ENCODE results near the gene POLR1E. TPM values are rescaled to one million over a fixed set of nuclear protein-coding genes. Genes with fewer than 3 reads are reported as not detected.
"Not testable (repeated sequence)": the region's sequence is repeated elsewhere in the genome, so short reads cannot be mapped to it uniquely, and the experiment has no call there.

The POLR1E gene
- polyA plus RNA-seq, 1 donor (not counting 4 experiments of a cell fraction or from before 2014, with no cell fraction given): 44.4 TPM

DNA sequence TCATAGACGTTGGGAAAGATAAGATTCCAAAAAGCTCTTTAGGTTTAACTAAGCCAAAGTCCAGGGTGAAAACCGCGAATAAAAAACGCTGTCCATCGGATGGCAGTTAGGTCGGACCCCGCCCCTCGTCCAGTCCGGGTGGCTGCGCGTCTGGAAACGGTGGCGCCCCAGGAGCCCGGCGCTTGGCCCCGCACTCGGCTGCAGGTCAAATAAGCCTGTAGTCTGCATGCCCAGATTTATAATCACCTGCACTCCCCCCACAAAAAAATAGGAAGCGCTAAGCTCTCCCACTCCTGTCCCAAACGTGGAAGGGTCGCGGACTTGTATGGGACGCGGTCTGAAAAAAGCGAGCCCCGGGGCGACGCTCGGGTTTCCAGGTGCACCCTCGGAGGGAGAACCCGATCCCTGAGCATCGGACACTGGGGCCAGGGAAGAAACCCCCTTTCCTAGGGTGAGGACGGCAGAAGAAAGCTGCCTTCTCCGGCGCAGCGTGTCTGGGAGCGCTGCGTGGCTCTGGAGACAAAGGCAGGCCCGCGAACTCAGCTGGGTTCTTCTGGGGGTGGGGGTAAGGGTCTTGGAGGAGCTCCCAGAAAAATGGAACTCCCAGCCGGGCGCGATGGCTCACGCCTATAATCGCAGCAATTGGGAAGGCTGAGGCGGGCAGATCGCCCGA lies 19.6 kb upstream of the POLR1E start:
- dilution Hi-C loops (cut with MboI; ENCODE audit: extremely low pct_ligation_motif_present, low sequenced_read_pairs): no loop called here
- Histone ChIP-seq H2AFZ (ENCODE audit: control insufficient read depth, low read length) (peak overlapping the region; percentile 82), H3K4me3 (ENCODE audit: control insufficient read depth in 2 of 3, extremely low read depth in 1 of 3, insufficient read depth in 2 of 3, low read depth in 1 of 3, low read length in 3 of 3) (peak overlapping the region; percentile 82 to 84 (median 84)), H4K20me1 (ENCODE audit: control insufficient read depth, extremely low read depth, insufficient read depth, low read length) (no peaks in the 10 kb centered on the region), H3K4me2 (ENCODE audit: control insufficient read depth, extremely low read depth, insufficient read depth, low read depth, low read length) (peak overlapping the region; percentile 70), H3K9me3 (ENCODE audit: control insufficient read depth, low read depth, low read length) (no peaks in the 10 kb centered on the region), H3K9ac (ENCODE audit: control insufficient read depth, extremely low read depth, insufficient read depth, low read length) (peak overlapping the region; percentile 93), H3K79me2 (ENCODE audit: control insufficient read depth, insufficient read depth, low read length) (peaks cover 32% of the 10 kb centered on the region), H3K4me1 (ENCODE audit: control insufficient read depth, extremely low read depth, insufficient read depth, low read length) (peaks cover 26% of the 10 kb centered on the region), H3K36me3 (ENCODE audit: control insufficient read depth in 2 of 2, extremely low read depth in 1 of 2, insufficient read depth in 2 of 2, low read length in 2 of 2) (no peaks in the 10 kb centered on the region), H3K9me1 (ENCODE audit: control insufficient read depth, extremely low read depth, insufficient read depth, low read length) (no peaks in the 10 kb centered on the region), H3K27ac (ENCODE audit: control insufficient read depth, insufficient read depth, low read length) (peak overlapping the region; percentile 95), H3K27me3 (ENCODE audit: control insufficient read depth, extremely low read depth, insufficient read depth, low read length) (no peaks in the 10 kb centered on the region)
- DNase-seq (ENCODE audit: low read depth, low spot score) (no peak), FAIRE-seq (no peak)
- TF ChIP-seq, protein P1, sequence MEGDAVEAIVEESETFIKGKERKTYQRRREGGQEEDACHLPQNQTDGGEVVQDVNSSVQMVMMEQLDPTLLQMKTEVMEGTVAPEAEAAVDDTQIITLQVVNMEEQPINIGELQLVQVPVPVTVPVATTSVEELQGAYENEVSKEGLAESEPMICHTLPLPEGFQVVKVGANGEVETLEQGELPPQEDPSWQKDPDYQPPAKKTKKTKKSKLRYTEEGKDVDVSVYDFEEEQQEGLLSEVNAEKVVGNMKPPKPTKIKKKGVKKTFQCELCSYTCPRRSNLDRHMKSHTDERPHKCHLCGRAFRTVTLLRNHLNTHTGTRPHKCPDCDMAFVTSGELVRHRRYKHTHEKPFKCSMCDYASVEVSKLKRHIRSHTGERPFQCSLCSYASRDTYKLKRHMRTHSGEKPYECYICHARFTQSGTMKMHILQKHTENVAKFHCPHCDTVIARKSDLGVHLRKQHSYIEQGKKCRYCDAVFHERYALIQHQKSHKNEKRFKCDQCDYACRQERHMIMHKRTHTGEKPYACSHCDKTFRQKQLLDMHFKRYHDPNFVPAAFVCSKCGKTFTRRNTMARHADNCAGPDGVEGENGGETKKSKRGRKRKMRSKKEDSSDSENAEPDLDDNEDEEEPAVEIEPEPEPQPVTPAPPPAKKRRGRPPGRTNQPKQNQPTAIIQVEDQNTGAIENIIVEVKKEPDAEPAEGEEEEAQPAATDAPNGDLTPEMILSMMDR (optimal IDR thresholded peaks at IDR 0.05 in 1 of 3, IDR thresholded peaks at IDR 0.05 in 1 of 3, conservative IDR thresholded peaks at IDR 0.05 in 1 of 3; ENCODE audit: extremely low read depth in 1 of 3, insufficient read depth in 2 of 3, low read length in 3 of 3): no peak
- no peak for TF ChIP-seq EZH2 (IDR thresholded peaks at IDR 0.05; ENCODE audit: low read length)

DNA sequence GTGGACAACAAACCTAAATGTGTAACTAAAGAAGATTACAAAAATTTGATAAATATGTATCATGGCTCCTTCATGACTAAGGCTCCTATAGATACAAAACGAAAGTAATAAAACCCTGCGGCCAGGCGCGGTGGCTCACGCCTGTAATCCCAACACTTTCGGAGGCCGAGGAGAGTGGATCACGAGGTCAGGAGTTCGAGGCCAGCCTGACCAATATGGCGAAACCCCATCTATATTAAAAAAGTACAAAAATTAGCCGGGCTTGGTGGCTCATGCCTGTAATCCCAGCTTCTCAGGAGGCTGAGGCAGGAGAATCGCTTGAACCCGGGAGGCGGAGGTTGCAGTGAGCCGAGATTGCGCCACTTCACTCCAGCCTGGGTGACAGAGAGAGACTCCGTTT lies 18.2 kb upstream of the POLR1E start:
- DNase-seq (ENCODE audit: low read depth, low spot score); H3K9me1 ChIP-seq (ENCODE audit: control insufficient read depth, extremely low read depth, insufficient read depth, low read length); H4K20me1 ChIP-seq (ENCODE audit: control insufficient read depth, extremely low read depth, insufficient read depth, low read length); H3K4me3 ChIP-seq (ENCODE audit: control insufficient read depth in 2 of 3, extremely low read depth in 1 of 3, insufficient read depth in 2 of 3, low read depth in 1 of 3, low read length in 3 of 3); dilution Hi-C loops (cut with MboI; ENCODE audit: extremely low pct_ligation_motif_present, low sequenced_read_pairs); H3K4me2 ChIP-seq (ENCODE audit: control insufficient read depth, extremely low read depth, insufficient read depth, low read depth, low read length); H3K36me3 ChIP-seq (ENCODE audit: control insufficient read depth in 2 of 2, extremely low read depth in 1 of 2, insufficient read depth in 2 of 2, low read length in 2 of 2); H2AFZ ChIP-seq (ENCODE audit: control insufficient read depth, low read length); H3K27ac ChIP-seq (ENCODE audit: control insufficient read depth, insufficient read depth, low read length); H3K9me3 ChIP-seq (ENCODE audit: control insufficient read depth, low read depth, low read length); FAIRE-seq; H3K27me3 ChIP-seq (ENCODE audit: control insufficient read depth, extremely low read depth, insufficient read depth, low read length); H3K9ac ChIP-seq (ENCODE audit: control insufficient read depth, extremely low read depth, insufficient read depth, low read length): not testable (repeated sequence)
- H3K4me1 ChIP-seq (ENCODE audit: control insufficient read depth, extremely low read depth, insufficient read depth, low read length): peaks cover 35% of the 10 kb centered on the region
- H3K79me2 ChIP-seq (ENCODE audit: control insufficient read depth, insufficient read depth, low read length): peaks cover 19% of the 10 kb centered on the region

DNA sequence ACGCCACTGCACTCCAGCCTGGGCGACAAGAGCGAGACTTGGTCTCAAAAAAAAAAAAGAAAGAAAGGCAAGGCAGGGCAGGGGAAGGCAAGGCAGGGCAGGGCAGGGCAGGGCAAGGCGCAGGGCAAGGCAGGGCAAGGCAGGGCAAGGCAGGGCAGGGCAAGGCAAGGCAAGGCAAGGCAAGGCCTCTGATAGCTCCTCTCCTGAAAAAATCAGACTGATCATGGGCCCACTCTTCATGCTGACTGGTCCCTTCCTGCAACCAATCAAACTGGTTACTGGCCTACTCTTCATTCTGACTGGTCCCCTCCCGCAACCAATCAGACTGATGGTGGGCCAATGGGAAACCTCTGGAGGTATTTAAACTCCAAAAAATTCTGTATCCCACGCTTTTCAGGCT lies 17.1 kb upstream of the POLR1E start:
- Histone ChIP-seq H3K27me3 (ENCODE audit: control insufficient read depth, extremely low read depth, insufficient read depth, low read length) (no peaks in the 10 kb centered on the region), H3K4me2 (ENCODE audit: control insufficient read depth, extremely low read depth, insufficient read depth, low read depth, low read length) (no peak overlapping the region), H2AFZ (ENCODE audit: control insufficient read depth, low read length) (no peak overlapping the region), H4K20me1 (ENCODE audit: control insufficient read depth, extremely low read depth, insufficient read depth, low read length) (no peaks in the 10 kb centered on the region), H3K9ac (ENCODE audit: control insufficient read depth, extremely low read depth, insufficient read depth, low read length) (no peak overlapping the region), H3K9me1 (ENCODE audit: control insufficient read depth, extremely low read depth, insufficient read depth, low read length) (no peaks in the 10 kb centered on the region), H3K79me2 (ENCODE audit: control insufficient read depth, insufficient read depth, low read length) (peaks cover 8% of the 10 kb centered on the region), H3K9me3 (ENCODE audit: control insufficient read depth, low read depth, low read length) (no peaks in the 10 kb centered on the region), H3K4me3 (ENCODE audit: control insufficient read depth in 2 of 3, extremely low read depth in 1 of 3, insufficient read depth in 2 of 3, low read depth in 1 of 3, low read length in 3 of 3) (no peak overlapping the region), H3K27ac (ENCODE audit: control insufficient read depth, insufficient read depth, low read length) (no peak overlapping the region), H3K4me1 (ENCODE audit: control insufficient read depth, extremely low read depth, insufficient read depth, low read length) (peaks cover 29% of the 10 kb centered on the region), H3K36me3 (ENCODE audit: control insufficient read depth in 2 of 2, extremely low read depth in 1 of 2, insufficient read depth in 2 of 2, low read length in 2 of 2) (no peaks in the 10 kb centered on the region)
- no peak for DNase-seq (ENCODE audit: low read depth, low spot score)
- FAIRE-seq: no peak
- no peak for TF ChIP-seq EZH2 (IDR thresholded peaks at IDR 0.05; ENCODE audit: low read length)
- TF ChIP-seq, protein P1 (optimal IDR thresholded peaks at IDR 0.05 in 1 of 3, IDR thresholded peaks at IDR 0.05 in 1 of 3, conservative IDR thresholded peaks at IDR 0.05 in 1 of 3; ENCODE audit: extremely low read depth in 1 of 3, insufficient read depth in 2 of 3, low read length in 3 of 3): no peak
- dilution Hi-C loops (cut with MboI; ENCODE audit: extremely low pct_ligation_motif_present, low sequenced_read_pairs): no loop called here

All from keratinocyte (primary cell).